Activated CD8-positive, alpha-beta T cell treated with anti-CD3 and anti-CD28 coated beads for 36 hours (primary cell): ENCODE data around the gene TMEM38B. TPM values are rescaled to one million over a fixed set of nuclear protein-coding genes. Genes with fewer than 3 reads are reported as not detected.

ENCODE experiments used
- ATAC-seq: fragments of 200-7000 bp; cut with Tn5 transposase; one replicate; pipeline ENCODE4 v1.10.0; 2021; ENCODE audit warnings: mild to moderate bottlenecking, moderate library complexity
- CTCF ChIA-PET: fragments of 350-600 bp; sonication (Branson Sonifier 250); formaldehyde crosslinking; loops from one replicate; lab custom pipeline; 2021; ENCODE audit warnings: antibody characterized with exemption; lab: Charles Lee
- POLR2A ChIA-PET: fragments of 350-600 bp; sonication (Branson Sonifier 250); formaldehyde crosslinking; loops from one replicate; lab custom pipeline; 2021; ENCODE audit warnings: antibody characterized with exemption; lab: Charles Lee
- DNase-seq: peaks from one replicate; pipeline ENCODE4 v3.0.0-alpha.2; 2020
- H3K27ac Mint-ChIP-seq: one replicate; pipeline ENCODE4 v1.8.0; 2021; ENCODE audit warnings: mild to moderate bottlenecking, mixed read lengths
- H3K27me3 Mint-ChIP-seq: one replicate; pipeline ENCODE4 v1.8.0; 2021; ENCODE audit warnings: mixed read lengths
- H3K36me3 Mint-ChIP-seq: one replicate; pipeline ENCODE4 v1.8.0; 2021; ENCODE audit warnings: low read depth, mixed read lengths
- H3K4me1 Mint-ChIP-seq: one replicate; pipeline ENCODE4 v1.8.0; 2021; ENCODE audit warnings: low read depth, mixed read lengths
- H3K4me3 Mint-ChIP-seq: one replicate; pipeline ENCODE4 v1.8.0; 2021; ENCODE audit warnings: mild to moderate bottlenecking, moderate library complexity, mixed read lengths
- H3K9me3 Mint-ChIP-seq: one replicate; pipeline ENCODE4 v1.8.0; 2021; ENCODE audit warnings: mixed read lengths
- CTCF ChIP-seq: fragments of 200-600 bp; IDR thresholded peaks from one replicate; pipeline ENCODE4 v1.8.0; 2022; ENCODE audit warnings: antibody characterized with exemption, mild to moderate bottlenecking
- intact Hi-C: fragments of 100-400 bp; cut with micrococcal nuclease; formaldehyde crosslinking; loops from one replicate; pipeline ENCODE4 v1.10.0; 2022
- total RNA-seq, 2 experiments: library from RNA; stranded (reverse); gene quantifications; one replicate each; pipeline ENCODE4 v1.2.3, GENCODE V29; 2021

Gene TMEM38B
- total RNA-seq, 2 experiments from 2014 or later, result 8.2 to 11.3 TPM

GRCh38 chr9:105656131-105656921 is 38.0 kb upstream of the TMEM38B start:
- Mint-ChIP-seq H3K36me3 (no peaks in the 10 kb centered on the region), H3K4me1 (peaks cover 11% of the 10 kb centered on the region), H3K4me3 (peak overlapping the region; percentile 60), H3K9me3 (no peaks in the 10 kb centered on the region), H3K27ac (no peak overlapping the region), H3K27me3 (peaks cover 30% of the 10 kb centered on the region)
- ChIA-PET POLR2A (no interaction called here), CTCF (interaction anchor here (1.0 kb wide), 1 partner anchor 21 kb away, joined by 3 read pairs; no protein-coding TSS in a partner anchor)
- ATAC-seq (peak; percentile 65), DNase-seq (peak; percentile 8)
- intact Hi-C loops, result no loop called here
- no peak for TF ChIP-seq CTCF

GRCh38 chr9:105658351-105658750 is 36.0 kb upstream of the TMEM38B start:
- intact Hi-C loops, result no loop called here
- H3K9me3 Mint-ChIP-seq, result no peaks in the 10 kb centered on the region
- H3K4me1 Mint-ChIP-seq, result peaks cover 11% of the 10 kb centered on the region
- H3K4me3 Mint-ChIP-seq, result no peak overlapping the region
- no peak for DNase-seq
- H3K27me3 Mint-ChIP-seq, result peaks cover 30% of the 10 kb centered on the region
- ATAC-seq, result no peak
- H3K36me3 Mint-ChIP-seq, result no peaks in the 10 kb centered on the region
- POLR2A ChIA-PET, result no interaction called here
- CTCF ChIA-PET, result no interaction called here
- H3K27ac Mint-ChIP-seq, result no peak overlapping the region
- TF ChIP-seq CTCF, result no peak

- Mint-ChIP-seq H3K4me3 (no peak overlapping the region), H3K27me3 (peaks cover 25% of the 10 kb centered on the region), H3K27ac (no peak overlapping the region), H3K36me3 (no peaks in the 10 kb centered on the region), H3K9me3 (no peaks in the 10 kb centered on the region), H3K4me1 (peaks cover 7% of the 10 kb centered on the region)
- ChIA-PET POLR2A (no interaction called here), CTCF (no interaction called here)
- no peak for DNase-seq
- ATAC-seq, result no peak
- no peak for TF ChIP-seq CTCF
- intact Hi-C loops, result no loop called here
These were observed 33.3 kb upstream of the TMEM38B start for GRCh38 chr9:105661011-105661410.

- no peak for ATAC-seq
- ChIA-PET POLR2A (no interaction called here), CTCF (no interaction called here)
- H3K36me3 Mint-ChIP-seq, result no peaks in the 10 kb centered on the region
- DNase-seq, result no peak
- H3K9me3 Mint-ChIP-seq, result no peaks in the 10 kb centered on the region
- intact Hi-C loops, result no loop called here
- no peak within 1 kb of the TSS for H3K4me3 Mint-ChIP-seq
- TF ChIP-seq CTCF, result no peak
- peaks cover 13% of the 10 kb centered on the region for H3K27me3 Mint-ChIP-seq
- no peak within 1 kb of the TSS for H3K27ac Mint-ChIP-seq
- H3K4me1 Mint-ChIP-seq, result no peaks in the 10 kb centered on the region
These were observed 31.9 kb upstream of the TMEM38B start, which contains the start of gene TAL2 for GRCh38 chr9:105662184-105663104. Gene TAL2 (plus strand): TSS chr9:105662457. CDS start chr9:105662497, 40 bp downstream.
